K562 (cell line): ENCODE data around the gene KDF1. TPM values are rescaled to one million over a fixed set of nuclear protein-coding genes. Genes with fewer than 3 reads are reported as not detected.

Experiments
- KLF16 ChIP-seq: IDR thresholded peaks from 2 replicates; pipeline ENCODE4 v1.6.1; 2016; ENCODE audit warnings: antibody characterized with exemption
- polyA plus RNA-seq, 8 experiments: library from polyadenylated mRNA; depleted of rRNA in 4 of 8; stranded (reverse) in 5 of 8; unstranded in 3 of 8; fragments of >200 nt; fragmentation: Nextera tagmentation in 2 of 8; fragmentation: Illumina TruSeq in 1 of 8; extraction: Ambion mirVana in 2 of 8; extraction: Trizol in 1 of 8; gene quantifications; 2 replicates each; pipeline versions ENCODE4 v1.2.1 to v1.2.3, GENCODE V29; 2011 to 2014; ENCODE audit warnings: inconsistent platforms in 1 of 8, missing spikeins in 1 of 8
- total RNA-seq, 7 experiments: library from RNA; depleted of rRNA in 6 of 7; stranded (reverse); fragments of >200 nt in 6 of 7; fragmentation: Illumina TruSeq in 2 of 7; extraction: Trizol in 2 of 7; gene quantifications; 2 replicates each; pipeline versions ENCODE4 v1.2.1 to v1.2.3, GENCODE V29; 2011 to 2021; ENCODE audit warnings: low replicate concordance in 1 of 7
- TF ChIP-seq, protein P1 (sequence below), 2 experiments: fragments of 450-650 bp; IDR thresholded peaks; 2 replicates each; pipeline ENCODE4 v1.6.1; 2018; ENCODE audit warnings: mild to moderate bottlenecking in 2 of 2, low read depth in 1 of 2; ENCODE audit not compliant: partially characterized antibody in 2 of 2
- TF ChIP-seq, protein P2 (sequence below): fragments of 200-600 bp; sonication (generic); IDR thresholded peaks from one replicate; pipeline ENCODE4 v1.6.1; 2012; ENCODE audit warnings: mild to moderate bottlenecking, low read depth, low read length, inconsistent platforms
- TF ChIP-seq, protein P3 (sequence below): sonication (generic); formaldehyde crosslinking; IDR thresholded peaks from 2 replicates; pipeline ENCODE4 v1.8.0; 2022; ENCODE audit warnings: missing genetic modification reagents, mild to moderate bottlenecking, borderline replicate concordance

KDF1 gene
- total and polyA plus RNA-seq, 9 of the 15 experiments (the other 6 are each of a cell fraction or from before 2014, with no cell fraction given) = 0.38 to 1.9 (median 0.83) TPM

- TF ChIP-seq, protein P1, sequence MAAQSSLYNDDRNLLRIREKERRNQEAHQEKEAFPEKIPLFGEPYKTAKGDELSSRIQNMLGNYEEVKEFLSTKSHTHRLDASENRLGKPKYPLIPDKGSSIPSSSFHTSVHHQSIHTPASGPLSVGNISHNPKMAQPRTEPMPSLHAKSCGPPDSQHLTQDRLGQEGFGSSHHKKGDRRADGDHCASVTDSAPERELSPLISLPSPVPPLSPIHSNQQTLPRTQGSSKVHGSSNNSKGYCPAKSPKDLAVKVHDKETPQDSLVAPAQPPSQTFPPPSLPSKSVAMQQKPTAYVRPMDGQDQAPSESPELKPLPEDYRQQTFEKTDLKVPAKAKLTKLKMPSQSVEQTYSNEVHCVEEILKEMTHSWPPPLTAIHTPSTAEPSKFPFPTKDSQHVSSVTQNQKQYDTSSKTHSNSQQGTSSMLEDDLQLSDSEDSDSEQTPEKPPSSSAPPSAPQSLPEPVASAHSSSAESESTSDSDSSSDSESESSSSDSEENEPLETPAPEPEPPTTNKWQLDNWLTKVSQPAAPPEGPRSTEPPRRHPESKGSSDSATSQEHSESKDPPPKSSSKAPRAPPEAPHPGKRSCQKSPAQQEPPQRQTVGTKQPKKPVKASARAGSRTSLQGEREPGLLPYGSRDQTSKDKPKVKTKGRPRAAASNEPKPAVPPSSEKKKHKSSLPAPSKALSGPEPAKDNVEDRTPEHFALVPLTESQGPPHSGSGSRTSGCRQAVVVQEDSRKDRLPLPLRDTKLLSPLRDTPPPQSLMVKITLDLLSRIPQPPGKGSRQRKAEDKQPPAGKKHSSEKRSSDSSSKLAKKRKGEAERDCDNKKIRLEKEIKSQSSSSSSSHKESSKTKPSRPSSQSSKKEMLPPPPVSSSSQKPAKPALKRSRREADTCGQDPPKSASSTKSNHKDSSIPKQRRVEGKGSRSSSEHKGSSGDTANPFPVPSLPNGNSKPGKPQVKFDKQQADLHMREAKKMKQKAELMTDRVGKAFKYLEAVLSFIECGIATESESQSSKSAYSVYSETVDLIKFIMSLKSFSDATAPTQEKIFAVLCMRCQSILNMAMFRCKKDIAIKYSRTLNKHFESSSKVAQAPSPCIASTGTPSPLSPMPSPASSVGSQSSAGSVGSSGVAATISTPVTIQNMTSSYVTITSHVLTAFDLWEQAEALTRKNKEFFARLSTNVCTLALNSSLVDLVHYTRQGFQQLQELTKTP (IDR thresholded peaks at IDR 0.05; ENCODE audit: low read depth in 1 of 2, partially characterized antibody in 2 of 2) = no peak
- TF ChIP-seq, protein P2, sequence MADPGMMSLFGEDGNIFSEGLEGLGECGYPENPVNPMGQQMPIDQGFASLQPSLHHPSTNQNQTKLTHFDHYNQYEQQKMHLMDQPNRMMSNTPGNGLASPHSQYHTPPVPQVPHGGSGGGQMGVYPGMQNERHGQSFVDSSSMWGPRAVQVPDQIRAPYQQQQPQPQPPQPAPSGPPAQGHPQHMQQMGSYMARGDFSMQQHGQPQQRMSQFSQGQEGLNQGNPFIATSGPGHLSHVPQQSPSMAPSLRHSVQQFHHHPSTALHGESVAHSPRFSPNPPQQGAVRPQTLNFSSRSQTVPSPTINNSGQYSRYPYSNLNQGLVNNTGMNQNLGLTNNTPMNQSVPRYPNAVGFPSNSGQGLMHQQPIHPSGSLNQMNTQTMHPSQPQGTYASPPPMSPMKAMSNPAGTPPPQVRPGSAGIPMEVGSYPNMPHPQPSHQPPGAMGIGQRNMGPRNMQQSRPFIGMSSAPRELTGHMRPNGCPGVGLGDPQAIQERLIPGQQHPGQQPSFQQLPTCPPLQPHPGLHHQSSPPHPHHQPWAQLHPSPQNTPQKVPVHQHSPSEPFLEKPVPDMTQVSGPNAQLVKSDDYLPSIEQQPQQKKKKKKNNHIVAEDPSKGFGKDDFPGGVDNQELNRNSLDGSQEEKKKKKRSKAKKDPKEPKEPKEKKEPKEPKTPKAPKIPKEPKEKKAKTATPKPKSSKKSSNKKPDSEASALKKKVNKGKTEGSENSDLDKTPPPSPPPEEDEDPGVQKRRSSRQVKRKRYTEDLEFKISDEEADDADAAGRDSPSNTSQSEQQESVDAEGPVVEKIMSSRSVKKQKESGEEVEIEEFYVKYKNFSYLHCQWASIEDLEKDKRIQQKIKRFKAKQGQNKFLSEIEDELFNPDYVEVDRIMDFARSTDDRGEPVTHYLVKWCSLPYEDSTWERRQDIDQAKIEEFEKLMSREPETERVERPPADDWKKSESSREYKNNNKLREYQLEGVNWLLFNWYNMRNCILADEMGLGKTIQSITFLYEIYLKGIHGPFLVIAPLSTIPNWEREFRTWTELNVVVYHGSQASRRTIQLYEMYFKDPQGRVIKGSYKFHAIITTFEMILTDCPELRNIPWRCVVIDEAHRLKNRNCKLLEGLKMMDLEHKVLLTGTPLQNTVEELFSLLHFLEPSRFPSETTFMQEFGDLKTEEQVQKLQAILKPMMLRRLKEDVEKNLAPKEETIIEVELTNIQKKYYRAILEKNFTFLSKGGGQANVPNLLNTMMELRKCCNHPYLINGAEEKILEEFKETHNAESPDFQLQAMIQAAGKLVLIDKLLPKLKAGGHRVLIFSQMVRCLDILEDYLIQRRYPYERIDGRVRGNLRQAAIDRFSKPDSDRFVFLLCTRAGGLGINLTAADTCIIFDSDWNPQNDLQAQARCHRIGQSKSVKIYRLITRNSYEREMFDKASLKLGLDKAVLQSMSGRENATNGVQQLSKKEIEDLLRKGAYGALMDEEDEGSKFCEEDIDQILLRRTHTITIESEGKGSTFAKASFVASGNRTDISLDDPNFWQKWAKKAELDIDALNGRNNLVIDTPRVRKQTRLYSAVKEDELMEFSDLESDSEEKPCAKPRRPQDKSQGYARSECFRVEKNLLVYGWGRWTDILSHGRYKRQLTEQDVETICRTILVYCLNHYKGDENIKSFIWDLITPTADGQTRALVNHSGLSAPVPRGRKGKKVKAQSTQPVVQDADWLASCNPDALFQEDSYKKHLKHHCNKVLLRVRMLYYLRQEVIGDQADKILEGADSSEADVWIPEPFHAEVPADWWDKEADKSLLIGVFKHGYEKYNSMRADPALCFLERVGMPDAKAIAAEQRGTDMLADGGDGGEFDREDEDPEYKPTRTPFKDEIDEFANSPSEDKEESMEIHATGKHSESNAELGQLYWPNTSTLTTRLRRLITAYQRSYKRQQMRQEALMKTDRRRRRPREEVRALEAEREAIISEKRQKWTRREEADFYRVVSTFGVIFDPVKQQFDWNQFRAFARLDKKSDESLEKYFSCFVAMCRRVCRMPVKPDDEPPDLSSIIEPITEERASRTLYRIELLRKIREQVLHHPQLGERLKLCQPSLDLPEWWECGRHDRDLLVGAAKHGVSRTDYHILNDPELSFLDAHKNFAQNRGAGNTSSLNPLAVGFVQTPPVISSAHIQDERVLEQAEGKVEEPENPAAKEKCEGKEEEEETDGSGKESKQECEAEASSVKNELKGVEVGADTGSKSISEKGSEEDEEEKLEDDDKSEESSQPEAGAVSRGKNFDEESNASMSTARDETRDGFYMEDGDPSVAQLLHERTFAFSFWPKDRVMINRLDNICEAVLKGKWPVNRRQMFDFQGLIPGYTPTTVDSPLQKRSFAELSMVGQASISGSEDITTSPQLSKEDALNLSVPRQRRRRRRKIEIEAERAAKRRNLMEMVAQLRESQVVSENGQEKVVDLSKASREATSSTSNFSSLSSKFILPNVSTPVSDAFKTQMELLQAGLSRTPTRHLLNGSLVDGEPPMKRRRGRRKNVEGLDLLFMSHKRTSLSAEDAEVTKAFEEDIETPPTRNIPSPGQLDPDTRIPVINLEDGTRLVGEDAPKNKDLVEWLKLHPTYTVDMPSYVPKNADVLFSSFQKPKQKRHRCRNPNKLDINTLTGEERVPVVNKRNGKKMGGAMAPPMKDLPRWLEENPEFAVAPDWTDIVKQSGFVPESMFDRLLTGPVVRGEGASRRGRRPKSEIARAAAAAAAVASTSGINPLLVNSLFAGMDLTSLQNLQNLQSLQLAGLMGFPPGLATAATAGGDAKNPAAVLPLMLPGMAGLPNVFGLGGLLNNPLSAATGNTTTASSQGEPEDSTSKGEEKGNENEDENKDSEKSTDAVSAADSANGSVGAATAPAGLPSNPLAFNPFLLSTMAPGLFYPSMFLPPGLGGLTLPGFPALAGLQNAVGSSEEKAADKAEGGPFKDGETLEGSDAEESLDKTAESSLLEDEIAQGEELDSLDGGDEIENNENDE = no peak
- TF ChIP-seq, protein P3, sequence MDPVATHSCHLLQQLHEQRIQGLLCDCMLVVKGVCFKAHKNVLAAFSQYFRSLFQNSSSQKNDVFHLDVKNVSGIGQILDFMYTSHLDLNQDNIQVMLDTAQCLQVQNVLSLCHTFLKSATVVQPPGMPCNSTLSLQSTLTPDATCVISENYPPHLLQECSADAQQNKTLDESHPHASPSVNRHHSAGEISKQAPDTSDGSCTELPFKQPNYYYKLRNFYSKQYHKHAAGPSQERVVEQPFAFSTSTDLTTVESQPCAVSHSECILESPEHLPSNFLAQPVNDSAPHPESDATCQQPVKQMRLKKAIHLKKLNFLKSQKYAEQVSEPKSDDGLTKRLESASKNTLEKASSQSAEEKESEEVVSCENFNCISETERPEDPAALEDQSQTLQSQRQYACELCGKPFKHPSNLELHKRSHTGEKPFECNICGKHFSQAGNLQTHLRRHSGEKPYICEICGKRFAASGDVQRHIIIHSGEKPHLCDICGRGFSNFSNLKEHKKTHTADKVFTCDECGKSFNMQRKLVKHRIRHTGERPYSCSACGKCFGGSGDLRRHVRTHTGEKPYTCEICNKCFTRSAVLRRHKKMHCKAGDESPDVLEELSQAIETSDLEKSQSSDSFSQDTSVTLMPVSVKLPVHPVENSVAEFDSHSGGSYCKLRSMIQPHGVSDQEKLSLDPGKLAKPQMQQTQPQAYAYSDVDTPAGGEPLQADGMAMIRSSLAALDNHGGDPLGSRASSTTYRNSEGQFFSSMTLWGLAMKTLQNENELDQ (CRISPR knock-in tag) = no peak
- no peak for TF ChIP-seq KLF16
Observed at GRCh38 chr1:26913754-26914619, 46.3 kb downstream of the KDF1 start, which contains the start of gene NR0B2 (continued).
